Measurements from ENCODE around the gene NFIC.

DNA sequence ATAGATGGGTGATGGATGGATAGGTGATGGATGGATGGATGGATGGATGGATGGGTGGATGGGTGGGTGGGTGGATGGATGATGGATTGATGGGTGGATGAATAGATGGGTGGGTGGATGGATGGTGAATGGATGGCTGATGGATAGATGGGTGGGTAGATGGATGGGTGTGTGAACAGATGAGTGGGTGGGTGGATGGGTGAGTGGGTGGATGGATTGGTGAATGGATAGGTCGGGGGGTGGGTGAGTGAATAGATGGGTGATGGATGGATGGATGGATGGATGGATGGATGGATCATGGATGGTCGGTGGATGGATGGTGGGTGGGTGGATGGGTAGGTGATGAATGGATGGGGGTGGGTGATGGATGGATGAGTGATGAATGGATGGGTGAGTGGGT lies 110.4 kb downstream of the NFIC start:
- TF ChIP-seq, protein P1, sequence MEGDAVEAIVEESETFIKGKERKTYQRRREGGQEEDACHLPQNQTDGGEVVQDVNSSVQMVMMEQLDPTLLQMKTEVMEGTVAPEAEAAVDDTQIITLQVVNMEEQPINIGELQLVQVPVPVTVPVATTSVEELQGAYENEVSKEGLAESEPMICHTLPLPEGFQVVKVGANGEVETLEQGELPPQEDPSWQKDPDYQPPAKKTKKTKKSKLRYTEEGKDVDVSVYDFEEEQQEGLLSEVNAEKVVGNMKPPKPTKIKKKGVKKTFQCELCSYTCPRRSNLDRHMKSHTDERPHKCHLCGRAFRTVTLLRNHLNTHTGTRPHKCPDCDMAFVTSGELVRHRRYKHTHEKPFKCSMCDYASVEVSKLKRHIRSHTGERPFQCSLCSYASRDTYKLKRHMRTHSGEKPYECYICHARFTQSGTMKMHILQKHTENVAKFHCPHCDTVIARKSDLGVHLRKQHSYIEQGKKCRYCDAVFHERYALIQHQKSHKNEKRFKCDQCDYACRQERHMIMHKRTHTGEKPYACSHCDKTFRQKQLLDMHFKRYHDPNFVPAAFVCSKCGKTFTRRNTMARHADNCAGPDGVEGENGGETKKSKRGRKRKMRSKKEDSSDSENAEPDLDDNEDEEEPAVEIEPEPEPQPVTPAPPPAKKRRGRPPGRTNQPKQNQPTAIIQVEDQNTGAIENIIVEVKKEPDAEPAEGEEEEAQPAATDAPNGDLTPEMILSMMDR (IDR thresholded peaks at IDR 0.05), result no peak
- TF ChIP-seq POLR2A (IDR thresholded peaks at IDR 0.05), result no peak

Measured in right lobe of liver (tissue), 4 donors.